MCF 10A (cell line): ENCODE data around the gene IRF1. TPM values are rescaled to one million over a fixed set of nuclear protein-coding genes. Genes with fewer than 3 reads are reported as not detected.

ENCODE experiments used
- BruUV-seq: library from RNA; stranded (reverse); fragments of 400-500 nt; replicated peaks from 2 replicates; lab custom pipeline; 2021; lab: Mats Ljungman, UMichigan
- CTCF ChIA-PET: fragments of 300-600 bp; sonication (Branson Sonifier 250); formaldehyde crosslinking; extraction: SDS; loops from one replicate; lab custom pipeline; 2021; ENCODE audit warnings: antibody characterized with exemption, inconsistent platforms; lab: Yijun Ruan, JAX
- POLR2A ChIA-PET: fragments of 300-600, 350-650 bp; sonication (Branson Sonifier 250); formaldehyde crosslinking; extraction: SDS; loops from one replicate; lab custom pipeline; 2020; ENCODE audit warnings: antibody characterized with exemption, inconsistent platforms; lab: Yijun Ruan, JAX
- DNase-seq: peaks from one replicate; pipeline ENCODE4 v3.0.0-alpha.2; 2018; ENCODE audit not compliant: unreplicated experiment
- H3K27ac Mint-ChIP-seq: one replicate; pipeline ENCODE4 v1.8.0; 2022; ENCODE audit warnings: mild to moderate bottlenecking, low read depth, mixed read lengths; ENCODE audit not compliant: unreplicated experiment
- H3K27me3 Mint-ChIP-seq: one replicate; pipeline ENCODE4 v1.8.0; 2022; ENCODE audit warnings: mixed read lengths; ENCODE audit not compliant: insufficient read depth, unreplicated experiment
- H3K36me3 Mint-ChIP-seq: one replicate; pipeline ENCODE4 v1.8.0; 2022; ENCODE audit warnings: mild to moderate bottlenecking, moderate library complexity, mixed read lengths; ENCODE audit not compliant: insufficient read depth, unreplicated experiment
- H3K4me1 Mint-ChIP-seq: one replicate; pipeline ENCODE4 v1.8.0; 2022; ENCODE audit warnings: mixed read lengths; ENCODE audit not compliant: insufficient read depth, unreplicated experiment
- H3K4me3 Mint-ChIP-seq: one replicate; pipeline ENCODE4 v1.8.0; 2022; ENCODE audit warnings: mild to moderate bottlenecking, moderate library complexity, mixed read lengths; ENCODE audit not compliant: unreplicated experiment
- H3K9me3 Mint-ChIP-seq: one replicate; pipeline ENCODE4 v1.8.0; 2022; ENCODE audit warnings: mixed read lengths; ENCODE audit not compliant: unreplicated experiment
- intact Hi-C: fragments of 100-400 bp; cut with micrococcal nuclease; formaldehyde crosslinking; loops from 2 replicates; pipeline ENCODE4 v1.14.1; 2022
- total RNA-seq: library from RNA; stranded (reverse); gene quantifications from 2 replicates; pipeline ENCODE4 v1.2.3, GENCODE V29; 2022
- TF ChIP-seq, protein P1 (sequence below): fragments of 200-600 bp; IDR thresholded peaks from one replicate; pipeline ENCODE4 v1.8.0; 2022; ENCODE audit warnings: antibody characterized with exemption, mild to moderate bottlenecking; ENCODE audit not compliant: unreplicated experiment

The IRF1 gene
- total RNA-seq, 1 experiment from 2014 or later: 18.7 TPM

DNA sequence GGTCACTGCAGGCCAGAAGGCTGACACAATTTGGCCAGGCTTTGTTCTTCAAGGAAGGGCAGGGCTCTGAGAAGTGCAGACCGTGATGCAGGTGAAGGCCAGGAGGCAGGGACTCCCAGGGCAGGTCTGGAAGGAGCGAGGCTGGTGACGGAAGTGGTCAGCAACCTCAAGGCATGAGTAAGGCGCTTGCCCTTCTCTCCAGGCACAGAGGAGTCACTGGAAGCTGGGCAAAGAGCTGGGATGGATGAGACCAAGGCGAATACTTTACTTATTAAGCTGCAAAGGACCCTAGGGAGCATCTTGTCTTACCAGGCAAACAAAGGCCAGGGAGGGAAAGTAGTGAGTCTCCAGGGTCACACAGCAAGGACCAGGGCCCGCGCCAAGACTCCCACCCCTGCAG lies 18.6 kb downstream of the IRF1 start:
- Mint-ChIP-seq H3K36me3 (no peaks in the 10 kb centered on the region), H3K27me3 (no peaks in the 10 kb centered on the region), H3K4me1 (peaks cover 7% of the 10 kb centered on the region), H3K4me3 (no peak overlapping the region), H3K27ac (no peak overlapping the region), H3K9me3 (no peaks in the 10 kb centered on the region)
- POLR2A ChIA-PET: interaction anchor here (0.7 to 2.4 kb wide), 6 partner anchors 9 to 73 kb away, joined by 3 to 9 read pairs (median 4); no protein-coding TSS in a partner anchor
- TF ChIP-seq, protein P1, sequence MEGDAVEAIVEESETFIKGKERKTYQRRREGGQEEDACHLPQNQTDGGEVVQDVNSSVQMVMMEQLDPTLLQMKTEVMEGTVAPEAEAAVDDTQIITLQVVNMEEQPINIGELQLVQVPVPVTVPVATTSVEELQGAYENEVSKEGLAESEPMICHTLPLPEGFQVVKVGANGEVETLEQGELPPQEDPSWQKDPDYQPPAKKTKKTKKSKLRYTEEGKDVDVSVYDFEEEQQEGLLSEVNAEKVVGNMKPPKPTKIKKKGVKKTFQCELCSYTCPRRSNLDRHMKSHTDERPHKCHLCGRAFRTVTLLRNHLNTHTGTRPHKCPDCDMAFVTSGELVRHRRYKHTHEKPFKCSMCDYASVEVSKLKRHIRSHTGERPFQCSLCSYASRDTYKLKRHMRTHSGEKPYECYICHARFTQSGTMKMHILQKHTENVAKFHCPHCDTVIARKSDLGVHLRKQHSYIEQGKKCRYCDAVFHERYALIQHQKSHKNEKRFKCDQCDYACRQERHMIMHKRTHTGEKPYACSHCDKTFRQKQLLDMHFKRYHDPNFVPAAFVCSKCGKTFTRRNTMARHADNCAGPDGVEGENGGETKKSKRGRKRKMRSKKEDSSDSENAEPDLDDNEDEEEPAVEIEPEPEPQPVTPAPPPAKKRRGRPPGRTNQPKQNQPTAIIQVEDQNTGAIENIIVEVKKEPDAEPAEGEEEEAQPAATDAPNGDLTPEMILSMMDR: no peak
- DNase-seq: no peak
- intact Hi-C loops: no loop called here
- no TSS peak for BruUV-seq
- CTCF ChIA-PET: interaction anchor here (0.6 to 3.1 kb wide), 8 partner anchors 8 to 200 kb away, joined by 3 to 14 read pairs (median 5); partner anchors contain the start of gene IRF1

DNA sequence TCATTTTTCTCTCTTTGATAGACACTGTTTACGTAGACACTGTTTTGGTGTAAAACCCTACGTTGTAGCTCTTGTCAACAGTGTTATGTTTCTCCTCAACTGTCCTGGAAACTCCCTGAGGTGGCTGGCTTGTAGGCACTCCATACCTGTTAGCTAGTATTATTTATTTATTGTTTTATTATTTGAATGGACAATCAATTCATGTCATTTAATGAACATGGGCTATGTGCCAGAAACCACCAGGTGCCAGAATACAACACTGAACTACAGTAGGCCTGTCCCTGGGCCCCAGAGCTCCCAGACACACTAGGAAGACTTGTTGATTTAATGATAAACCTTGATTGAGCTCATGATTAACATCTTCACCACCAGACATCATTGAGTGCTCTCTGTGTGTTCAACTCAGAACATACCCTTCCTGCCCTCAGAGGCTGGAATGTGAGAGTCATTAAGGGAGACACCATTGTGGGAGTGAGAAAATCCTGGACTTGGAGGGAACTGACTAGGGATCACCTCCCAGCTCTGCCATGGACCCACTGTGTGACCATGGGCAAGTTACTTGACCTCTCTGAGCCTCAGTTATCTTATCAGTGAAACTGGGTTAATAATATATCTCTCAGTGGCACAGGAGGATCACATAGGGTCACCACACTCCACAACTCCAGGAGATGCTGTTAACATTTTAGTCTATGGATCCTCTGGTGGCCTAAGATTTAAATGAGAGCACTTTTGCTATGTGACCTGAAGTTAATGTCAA lies 19.2 kb downstream of the IRF1 start:
- CTCF ChIA-PET: interaction anchor here (0.6 to 3.2 kb wide), 11 partner anchors 8 to 175 kb away, joined by 3 to 14 read pairs (median 4); partner anchors contain the start of gene IRF1
- Mint-ChIP-seq H3K36me3 (no peaks in the 10 kb centered on the region), H3K4me3 (no peak overlapping the region), H3K27me3 (no peaks in the 10 kb centered on the region), H3K9me3 (no peaks in the 10 kb centered on the region), H3K27ac (no peak overlapping the region), H3K4me1 (peaks cover 7% of the 10 kb centered on the region)
- intact Hi-C loops: no loop called here
- no TSS peak for BruUV-seq
- POLR2A ChIA-PET: interaction anchor here (1.0 to 2.6 kb wide), 6 partner anchors 9 to 72 kb away, joined by 3 to 12 read pairs (median 5); partner anchors contain the start of gene IRF1
- DNase-seq: no peak
- TF ChIP-seq, protein P1: no peak

DNA sequence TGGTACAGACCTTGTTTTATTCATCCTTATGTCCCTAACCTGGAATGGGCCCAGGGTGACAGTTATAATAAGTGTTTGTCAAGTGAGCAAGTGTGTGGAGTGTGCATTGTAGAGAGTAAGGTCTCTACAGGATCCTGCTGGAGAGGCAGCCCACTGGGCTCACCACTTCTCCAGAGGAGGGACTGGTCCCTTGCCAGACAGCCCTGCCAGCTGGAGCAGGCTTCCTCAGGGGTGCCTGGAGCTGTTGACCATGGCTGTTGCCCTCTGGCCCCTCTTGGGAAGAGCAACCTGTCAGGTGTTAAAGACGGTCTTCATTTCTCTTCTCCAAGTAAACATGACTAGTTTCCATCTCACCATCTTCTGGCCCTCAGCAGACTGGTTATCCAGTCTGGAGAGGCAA lies 20.0 kb downstream of the IRF1 start:
- BruUV-seq: no TSS peak
- ChIA-PET POLR2A (interaction anchor here (1.1 to 2.6 kb wide), 5 partner anchors 10 to 81 kb away, joined by 3 to 12 read pairs (median 7); partner anchors contain the start of gene IRF1), CTCF (interaction anchor here (0.6 to 3.2 kb wide), 8 partner anchors 10 to 178 kb away, joined by 3 to 14 read pairs (median 4); no protein-coding TSS in a partner anchor)
- no peak for DNase-seq
- Mint-ChIP-seq H3K36me3 (peaks cover 6% of the 10 kb centered on the region), H3K27me3 (no peaks in the 10 kb centered on the region), H3K9me3 (no peaks in the 10 kb centered on the region), H3K4me1 (peaks cover 7% of the 10 kb centered on the region), H3K4me3 (no peak overlapping the region), H3K27ac (no peak overlapping the region)
- TF ChIP-seq, protein P1: no peak
- intact Hi-C loops: no loop called here

DNA sequence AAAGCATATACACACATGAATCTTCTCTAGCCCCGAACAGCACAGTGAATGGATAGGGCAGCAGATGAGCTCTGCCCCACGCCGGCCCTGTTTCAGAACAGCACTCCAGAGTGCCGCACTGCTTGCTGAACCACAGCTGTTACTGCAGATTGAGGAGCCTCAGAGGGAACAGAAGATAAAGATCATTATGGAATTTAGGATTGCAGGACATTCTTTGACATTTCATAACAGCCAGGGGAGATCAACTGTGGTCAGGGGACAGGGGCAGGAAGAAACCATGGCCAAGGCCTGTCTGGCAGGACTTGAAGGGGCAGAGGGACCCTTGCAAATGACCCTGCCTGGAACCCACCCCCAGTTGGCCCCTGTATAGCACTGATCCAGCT lies 20.6 kb downstream of the IRF1 start:
- intact Hi-C loops: no loop called here
- no peak for DNase-seq
- TF ChIP-seq, protein P1: no peak
- CTCF ChIA-PET: interaction anchor here (0.5 to 3.2 kb wide), 9 partner anchors 8 to 177 kb away, joined by 3 to 12 read pairs (median 4); no protein-coding TSS in a partner anchor
- H3K4me3 Mint-ChIP-seq: no peak overlapping the region
- H3K27ac Mint-ChIP-seq: no peak overlapping the region
- POLR2A ChIA-PET: interaction anchor here (1.1 to 2.6 kb wide), 4 partner anchors 11 to 80 kb away, joined by 3 to 12 read pairs (median 5); partner anchors contain the start of gene IRF1
- BruUV-seq: no TSS peak
- H3K27me3 Mint-ChIP-seq: no peaks in the 10 kb centered on the region
- H3K4me1 Mint-ChIP-seq: peaks cover 8% of the 10 kb centered on the region
- no peaks in the 10 kb centered on the region for H3K9me3 Mint-ChIP-seq
- peaks cover 7% of the 10 kb centered on the region for H3K36me3 Mint-ChIP-seq
